HG03457 (cell line): ENCODE measurements around the gene SLC29A2.
"Not testable (repeated sequence)": the region's sequence is repeated elsewhere in the genome, so short reads cannot be mapped to it uniquely, and the experiment has no call there.

Source experiments
- ATAC-seq: cut with Tn5 transposase; IDR thresholded peaks from one replicate; pipeline ENCODE4 v1.9.1; 2021; ENCODE audit warnings: moderate number of reproducible peaks; ENCODE audit not compliant: unreplicated experiment

SLC29A2 gene

DNA sequence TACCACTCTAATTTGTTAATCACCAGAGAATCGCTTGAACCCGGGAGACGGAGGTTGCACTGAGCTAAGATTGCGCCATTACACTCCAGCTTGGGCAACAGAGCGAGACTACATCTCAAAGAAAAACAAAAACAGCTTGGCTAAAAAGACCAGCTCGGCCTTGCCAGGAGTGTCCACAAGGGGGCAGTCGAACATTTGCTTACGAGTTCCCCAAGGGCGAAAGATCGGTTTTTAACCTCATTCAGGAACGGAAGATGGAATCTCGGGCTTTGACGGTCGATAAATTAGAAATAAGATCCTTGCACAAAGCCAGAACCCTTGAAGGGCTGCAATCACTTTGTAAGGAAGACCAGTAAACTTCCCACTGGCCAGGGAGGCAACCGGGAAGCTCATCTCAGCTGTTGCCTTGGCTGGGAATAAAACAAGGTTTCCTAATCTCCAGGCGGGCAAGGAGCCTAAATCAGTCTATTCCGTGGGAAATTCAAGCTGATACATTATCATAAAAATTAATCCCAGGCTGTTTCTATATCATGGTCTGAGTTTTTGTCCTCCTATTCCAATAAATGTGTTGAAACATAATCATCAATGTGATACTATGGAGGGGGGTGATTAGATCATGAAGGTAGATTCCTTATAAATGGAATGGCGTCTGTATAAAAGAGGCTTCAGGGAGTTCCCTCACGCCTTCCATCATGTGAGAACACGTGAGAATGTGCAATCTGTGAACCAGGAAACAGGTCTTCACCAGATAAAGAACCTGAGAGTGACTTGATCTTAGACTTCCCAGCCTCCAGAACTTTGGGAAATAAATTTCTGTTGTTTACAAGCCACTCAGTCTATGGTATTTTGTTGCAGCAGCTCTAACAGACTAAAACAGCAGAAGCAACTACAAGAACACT, 14.9 kb upstream of the SLC29A2 start:
- no peak for ATAC-seq

DNA sequence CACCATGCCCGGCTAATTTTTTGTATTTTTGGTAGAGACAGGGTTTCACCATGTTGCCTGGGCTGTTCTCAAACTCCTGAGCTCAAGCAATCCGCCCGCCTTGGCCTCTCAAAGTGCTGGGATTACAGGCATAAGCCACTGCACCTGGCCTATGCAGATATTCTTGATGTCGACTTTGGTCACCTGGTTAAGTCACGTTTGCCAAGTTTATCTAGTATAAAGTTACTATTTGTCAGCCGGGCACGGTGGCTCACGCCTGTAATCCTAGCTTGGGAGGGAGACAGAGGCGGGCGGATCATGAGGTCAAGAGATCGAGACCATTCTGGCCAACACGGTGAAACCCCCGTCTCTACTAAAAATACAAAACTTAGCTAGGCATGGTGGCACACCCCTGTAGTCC, 12.8 kb upstream of the SLC29A2 start:
- ATAC-seq: not testable (repeated sequence)

DNA sequence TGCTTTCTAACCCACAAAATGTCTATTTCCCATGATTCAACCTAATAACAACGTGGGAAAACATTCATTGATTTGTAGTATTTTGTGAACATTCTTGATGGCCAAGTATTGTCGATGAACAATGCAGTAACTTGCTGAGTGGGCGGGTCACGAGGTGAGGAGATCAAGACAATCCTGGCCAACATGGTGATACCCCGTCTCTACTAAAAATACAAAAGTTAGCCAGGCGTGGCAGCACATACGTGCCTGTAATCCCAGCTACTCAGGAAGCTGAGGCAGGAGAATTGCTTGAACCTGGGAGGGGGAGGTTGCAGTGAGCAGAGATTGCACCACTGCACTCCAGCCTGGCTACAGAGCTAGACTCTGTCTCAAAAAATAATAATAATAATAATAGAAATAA, 8.7 kb upstream of the SLC29A2 start:
- ATAC-seq: not testable (repeated sequence)

- not testable (repeated sequence) for ATAC-seq
Measured at GRCh38 chr11:66373690-66374287, 2.2 kb upstream of the SLC29A2 start.

DNA sequence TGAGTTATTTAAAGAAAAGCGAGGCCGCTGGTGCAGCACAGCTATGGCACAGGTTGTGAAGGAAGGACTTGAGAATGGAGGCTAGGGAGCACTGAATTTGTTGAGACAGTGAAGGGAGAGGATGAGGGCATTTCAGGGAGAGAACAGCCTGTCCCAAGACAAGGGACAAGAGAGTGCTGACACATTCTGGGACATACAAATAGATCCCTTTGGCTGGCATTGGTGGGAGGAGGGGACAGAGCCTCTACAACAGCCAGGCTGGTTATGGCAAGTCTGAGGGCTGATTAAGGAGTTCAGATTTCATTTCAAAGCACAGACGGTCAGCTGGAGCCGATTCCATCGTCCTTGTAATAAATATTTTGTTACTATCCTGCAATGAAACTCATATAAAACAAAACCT, 1.7 kb upstream of the SLC29A2 start:
- ATAC-seq: no peak

DNA sequence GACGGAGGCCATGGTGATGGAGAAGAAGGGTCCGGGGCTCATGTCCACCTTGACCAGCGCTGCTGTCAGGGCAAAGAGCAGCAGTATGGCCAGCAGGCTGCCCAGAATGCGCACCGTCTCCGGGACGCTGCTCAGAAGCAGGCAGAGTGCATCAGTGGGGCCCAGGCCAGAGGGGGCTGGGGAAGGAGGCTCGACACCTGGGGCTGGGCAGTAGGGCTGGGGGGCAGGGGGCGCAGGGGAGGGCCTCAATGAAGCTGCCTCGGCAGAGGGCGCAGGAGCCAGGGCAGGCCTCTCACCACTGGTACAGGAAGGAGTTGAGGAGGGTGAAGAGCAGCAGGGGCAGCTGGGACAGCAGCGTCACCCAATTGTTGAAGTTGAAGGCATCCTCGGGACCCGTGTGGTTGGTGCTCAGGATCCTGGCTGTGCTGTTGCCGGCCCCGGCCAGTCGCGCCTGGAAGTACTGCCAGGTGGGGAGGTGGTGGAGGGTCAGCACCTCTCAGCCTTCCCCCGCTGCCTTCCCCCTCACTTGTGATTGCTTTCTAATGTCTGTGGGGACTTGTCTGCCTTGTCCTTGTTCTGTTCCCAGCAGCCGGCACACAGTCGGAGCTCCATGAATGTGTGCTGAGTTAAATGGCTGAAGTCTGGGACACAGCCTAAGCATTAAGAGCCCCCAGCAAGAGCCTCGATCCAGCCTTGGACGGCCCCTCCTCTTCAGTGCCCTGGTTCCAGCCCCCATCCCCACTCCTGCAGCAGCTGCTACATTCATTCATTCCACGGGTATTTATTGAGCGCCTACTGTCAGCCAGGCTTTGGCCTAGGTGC, 2.3 kb downstream of the SLC29A2 start:
- ATAC-seq: no peak

- ATAC-seq: no peak
Measured at GRCh38 chr11:66368484-66368883, 3.1 kb downstream of the SLC29A2 start.

DNA sequence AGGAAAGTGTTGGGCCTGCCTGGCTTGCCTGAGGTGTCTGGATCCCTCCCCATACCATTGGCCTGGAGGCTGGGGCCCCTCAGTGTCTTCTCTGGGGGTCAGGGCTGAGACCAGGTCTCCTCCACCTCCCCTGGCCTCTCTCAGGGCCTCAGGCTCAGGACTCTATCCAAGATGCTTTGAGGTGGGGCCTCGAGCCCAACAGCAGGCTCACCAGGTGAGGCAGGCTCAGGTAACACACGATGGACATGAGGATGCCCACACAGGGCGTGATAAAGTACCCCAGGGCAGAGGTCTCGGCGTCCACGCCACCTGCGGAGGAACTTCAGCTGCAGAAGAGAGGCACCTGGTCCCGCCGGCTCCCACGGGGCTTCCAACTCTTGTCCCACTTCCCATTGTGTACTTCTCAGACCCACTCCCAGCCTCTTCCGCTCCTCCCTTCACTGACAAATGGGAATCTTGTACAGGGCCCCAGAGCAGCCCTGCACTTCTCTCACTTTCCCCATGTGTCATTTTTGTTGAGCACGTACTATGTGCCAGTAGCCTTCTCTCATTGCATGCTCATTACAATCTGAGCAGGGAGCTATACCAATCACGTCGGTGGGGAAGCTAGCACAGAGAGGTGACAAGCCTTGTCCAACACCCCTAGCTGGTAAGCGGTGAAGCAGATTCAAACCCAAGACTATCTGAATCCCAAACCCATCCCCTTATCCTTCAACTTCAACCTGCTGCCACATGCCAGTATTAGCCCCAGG, 3.8 kb downstream of the SLC29A2 start:
- ATAC-seq: no peak

- no peak for ATAC-seq
Measured at GRCh38 chr11:66366844-66367477, 4.6 kb downstream of the SLC29A2 start.

- ATAC-seq: no peak
Measured at GRCh38 chr11:66365711-66366619, 5.6 kb downstream of the SLC29A2 start.

- ATAC-seq: no peak
Measured at GRCh38 chr11:66365166-66365565, 6.4 kb downstream of the SLC29A2 start.

- no peak for ATAC-seq
Measured at GRCh38 chr11:66363805-66364535, 7.6 kb downstream of the SLC29A2 start.

- no peak for ATAC-seq
Measured at GRCh38 chr11:66363187-66363601, 8.4 kb downstream of the SLC29A2 start.

GRCh38 chr11:66362481-66363147, 8.9 kb downstream of the SLC29A2 start:
- ATAC-seq: no peak

- no peak for ATAC-seq
Measured at GRCh38 chr11:66361502-66361941, 10.0 kb downstream of the SLC29A2 start.

DNA sequence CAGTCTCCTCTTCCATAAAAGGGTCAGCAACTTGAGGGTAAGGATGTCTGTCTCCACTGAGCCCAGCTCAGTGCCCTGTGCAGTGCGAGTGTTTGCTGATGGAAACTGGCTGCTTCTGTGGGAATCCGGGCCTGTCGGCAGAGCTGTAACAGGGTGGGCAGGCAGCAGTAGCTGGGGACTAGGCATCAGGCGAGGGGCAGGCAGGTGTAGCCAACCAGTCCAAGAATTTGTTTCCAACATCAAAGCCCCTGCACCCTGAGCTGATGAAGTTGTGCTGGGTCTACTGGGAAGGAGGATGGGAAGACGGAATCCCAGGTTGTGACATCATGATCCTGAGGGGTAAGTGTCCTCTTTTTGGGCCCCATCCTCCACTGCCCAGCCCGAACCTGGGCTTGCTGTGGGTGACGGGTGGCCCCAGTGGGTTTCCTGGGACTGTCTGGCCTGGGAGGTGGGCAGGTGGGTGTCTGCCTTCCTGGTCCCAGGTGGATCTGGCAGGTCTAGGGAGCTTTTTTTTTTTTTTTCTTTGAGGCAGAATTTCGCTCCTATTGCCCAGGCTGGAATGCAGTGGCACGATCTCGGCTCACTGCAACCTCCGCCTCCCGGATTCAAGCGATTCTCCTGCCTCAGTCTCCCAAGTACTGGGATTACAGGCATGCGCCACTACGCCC, 11.0 kb downstream of the SLC29A2 start:
- no peak for ATAC-seq

- no peak for ATAC-seq
Measured at GRCh38 chr11:66359662-66360087, 11.9 kb downstream of the SLC29A2 start.
